Mucosa of descending colon (tissue), 3 donors: ENCODE measurements around the gene ZNG1C. TPM values are rescaled to one million over a fixed set of nuclear protein-coding genes. Genes with fewer than 3 reads are reported as not detected.
A peak's percentile ranks its signal among the peaks of the same experiment; 100 is the strongest.
"Not testable (repeated sequence)": the region's sequence is repeated elsewhere in the genome, so short reads cannot be mapped to it uniquely, and the experiment has no call there.

Experiments
- ATAC-seq: fragments of 200-7000 bp; cut with Tn5 transposase; one replicate; pipeline ENCODE4 v1.9.1; 2020; ENCODE audit warnings: mild to moderate bottlenecking, moderate library complexity
- DNase-seq, 3 donors: peaks; one replicate each; pipeline ENCODE4 v3.0.0-alpha.2; 2020
- H3K36me3 ChIP-seq: fragments of 200-600 bp; one replicate; pipeline ENCODE4 v1.8.0; 2021; ENCODE audit warnings: low read depth, mild to moderate bottlenecking
- H3K4me1 ChIP-seq: fragments of 200-600 bp; one replicate; pipeline ENCODE4 v1.8.0; 2021; ENCODE audit warnings: low read depth, mild to moderate bottlenecking
- H3K4me3 ChIP-seq: fragments of 200-600 bp; one replicate; pipeline ENCODE4 v1.8.0; 2021; ENCODE audit warnings: mild to moderate bottlenecking
- H3K9me3 ChIP-seq: fragments of 200-600 bp; one replicate; pipeline ENCODE4 v1.8.0; 2021; ENCODE audit warnings: mild to moderate bottlenecking
- CTCF ChIP-seq: fragments of 200-600 bp; IDR thresholded peaks from one replicate; pipeline ENCODE4 v1.8.0; 2022; ENCODE audit warnings: antibody characterized with exemption, mild to moderate bottlenecking
- intact Hi-C, 2 donors: fragments of 100-400 bp; cut with DNase I in 1 of 2; cut with micrococcal nuclease in 1 of 2; formaldehyde crosslinking; loops; one replicate each; pipeline versions ENCODE4 v1.11.0 to v1.11.1; 2022; cut with DNase I, micrococcal nuclease
- total RNA-seq, 3 donors: library from RNA; stranded (reverse); fragmentation: NEBNext Ultra II Directional in 2 of 3; extraction: Animal tissue kit (Norgen Biotek cat#: 25700) in 2 of 3; gene quantifications; one replicate each; pipeline versions ENCODE4 v1.2.1 to v1.2.4, GENCODE V29; 2021 to 2023
- donor health status: DM: no; HTN: no; CAD: no; lungs with moderate emphysema.
- donor health status: DM: no; HTN: no; CAD: no.
- donor health status: DM: no; HTN: yes; CAD: no.

The ZNG1C gene
- total RNA-seq, 3 donors from 2014 or later: 17.2 to 29.9 (median 21.8) TPM

GRCh38 chr9:68324518-68324917 is 82.7 kb downstream of the ZNG1C start:
- H3K9me3 ChIP-seq, H3K4me1 ChIP-seq, intact Hi-C loops, H3K4me3 ChIP-seq, H3K36me3 ChIP-seq, DNase-seq, ATAC-seq: not testable (repeated sequence)

GRCh38 chr9:68329106-68329505 is 87.3 kb downstream of the ZNG1C start:
- intact Hi-C loops, H3K4me3 ChIP-seq: not testable (repeated sequence)

DNA sequence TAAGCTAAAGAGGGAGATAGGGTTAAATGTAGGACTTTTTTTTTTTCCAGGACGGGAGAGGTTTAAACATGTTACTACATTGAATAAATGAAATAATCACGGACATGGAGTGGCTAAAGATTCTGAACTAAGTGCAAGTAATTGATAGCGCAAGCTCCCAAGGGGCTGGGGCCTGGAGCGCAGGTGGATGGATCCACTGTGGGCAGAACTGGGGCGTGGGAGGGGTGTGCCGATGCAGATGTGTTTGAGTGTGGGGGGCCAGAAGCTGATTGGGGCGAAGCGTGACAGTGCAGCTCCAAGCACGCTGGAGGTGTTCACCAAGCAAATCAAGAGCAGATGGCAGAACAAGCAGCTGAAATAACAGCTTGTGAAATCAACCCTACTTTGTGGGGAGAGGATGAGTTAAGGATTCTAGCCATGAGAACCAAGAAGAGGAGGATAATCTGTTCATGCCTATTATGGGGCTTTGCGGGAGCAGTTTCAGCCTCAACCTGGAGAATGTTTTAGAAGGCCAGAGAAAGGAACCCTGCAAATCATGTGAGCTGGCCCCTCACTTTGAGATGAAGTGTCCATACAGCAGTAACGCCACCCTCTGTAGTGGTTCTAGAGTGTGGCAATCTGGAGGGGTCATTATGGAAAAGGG is 88.9 kb downstream of the ZNG1C start:
- intact Hi-C loops, H3K4me3 ChIP-seq, H3K4me1 ChIP-seq, H3K36me3 ChIP-seq, H3K9me3 ChIP-seq, ATAC-seq, DNase-seq: not testable (repeated sequence)

More at GRCh38 chr9:68329106-68329505, 87.3 kb downstream of the ZNG1C start:
- not testable (repeated sequence) for ATAC-seq, DNase-seq, H3K36me3 ChIP-seq, H3K9me3 ChIP-seq, H3K4me1 ChIP-seq

DNA sequence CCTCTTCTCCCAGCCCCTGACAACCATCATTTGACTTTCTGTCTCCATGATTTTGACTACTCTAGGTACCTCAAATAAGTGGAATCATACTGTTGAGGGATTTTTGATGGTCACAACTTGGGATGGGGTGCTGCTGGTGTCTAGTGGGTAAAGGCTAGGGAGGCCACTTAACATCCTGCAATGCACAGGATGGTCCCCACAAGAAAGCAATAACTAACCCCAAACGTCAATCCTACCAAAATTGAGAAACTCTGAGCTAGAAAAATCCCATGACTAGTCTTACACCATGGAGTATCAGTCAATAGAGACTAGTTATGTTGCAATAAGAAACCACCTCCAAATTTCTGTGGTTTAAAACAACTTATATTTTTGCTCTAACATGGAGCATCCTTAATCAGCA is 90.3 kb downstream of the ZNG1C start:
- DNase-seq, H3K36me3 ChIP-seq, ATAC-seq, H3K4me3 ChIP-seq, H3K4me1 ChIP-seq, intact Hi-C loops, H3K9me3 ChIP-seq: not testable (repeated sequence)

GRCh38 chr9:68335935-68336334 is 94.2 kb downstream of the ZNG1C start:
- H3K36me3 ChIP-seq, ATAC-seq, DNase-seq, H3K4me1 ChIP-seq, H3K9me3 ChIP-seq, H3K4me3 ChIP-seq, intact Hi-C loops: not testable (repeated sequence)

- DNase-seq, ATAC-seq, intact Hi-C loops, H3K4me1 ChIP-seq, H3K4me3 ChIP-seq, H3K9me3 ChIP-seq, H3K36me3 ChIP-seq: not testable (repeated sequence)
Measured at GRCh38 chr9:68336639-68337339, 95.0 kb downstream of the ZNG1C start.

DNA sequence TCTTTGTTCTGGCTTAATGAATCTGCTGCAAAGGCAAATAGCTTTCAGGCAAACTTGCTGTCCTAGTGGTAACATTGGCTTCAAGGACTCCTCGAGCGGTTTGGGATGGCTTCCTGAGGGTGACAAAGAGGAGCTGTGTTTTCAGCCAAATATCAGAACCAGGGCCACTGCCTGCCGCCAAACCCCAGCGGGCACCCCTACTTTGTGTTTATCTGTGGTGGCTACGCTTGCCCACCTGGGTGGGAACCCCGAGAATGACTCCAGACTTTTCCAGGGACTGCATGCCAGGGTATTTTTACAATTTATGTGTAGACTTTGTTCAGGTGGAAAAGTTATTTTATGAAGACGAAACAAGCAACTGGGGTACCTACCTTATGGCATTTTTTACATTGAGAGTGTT is 96.2 kb downstream of the ZNG1C start:
- ATAC-seq, H3K9me3 ChIP-seq, H3K36me3 ChIP-seq, intact Hi-C loops, H3K4me1 ChIP-seq, DNase-seq, H3K4me3 ChIP-seq: not testable (repeated sequence)

DNA sequence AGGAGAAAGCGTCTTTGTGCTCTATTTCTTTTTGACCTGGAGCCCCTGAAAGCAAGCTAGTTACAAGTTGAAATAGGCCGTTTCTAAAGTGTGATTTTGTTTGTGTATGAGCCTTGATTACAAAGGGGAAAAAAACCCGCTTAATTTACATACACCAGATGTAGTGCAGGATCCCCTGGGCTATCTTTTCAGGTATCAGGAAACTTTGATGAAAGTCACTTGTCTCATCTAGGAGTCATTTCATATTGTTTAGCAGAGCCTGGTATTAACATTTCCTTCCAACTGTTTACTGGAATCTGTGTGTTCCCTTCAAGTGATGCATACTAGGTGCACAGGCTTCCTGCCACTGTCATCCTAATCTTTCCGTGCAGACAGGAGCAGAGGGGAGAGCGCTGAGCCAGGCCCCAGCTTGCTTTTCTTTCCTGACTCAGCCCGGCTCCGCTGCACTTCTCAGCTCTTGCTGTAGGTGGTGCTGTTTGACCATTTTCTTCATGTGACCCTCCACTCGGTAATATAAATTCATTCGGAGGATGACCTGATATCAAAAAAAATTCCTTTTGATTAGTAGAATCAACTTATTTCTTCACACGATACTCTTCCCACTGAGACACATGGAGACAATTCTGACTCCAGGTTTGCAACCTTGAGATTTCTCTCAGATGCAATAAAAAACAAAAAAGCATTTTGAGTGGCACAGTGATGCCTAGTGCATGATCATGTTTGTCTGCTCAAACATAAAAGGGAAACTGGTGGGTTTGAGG is 100.7 kb downstream of the ZNG1C start:
- DNase-seq, H3K4me3 ChIP-seq, H3K9me3 ChIP-seq, intact Hi-C loops, H3K36me3 ChIP-seq, H3K4me1 ChIP-seq: not testable (repeated sequence)
- ATAC-seq: peak; percentile 94
- peak; percentile 12 for TF ChIP-seq CTCF

- intact Hi-C loops, H3K9me3 ChIP-seq, H3K36me3 ChIP-seq, ATAC-seq, H3K4me3 ChIP-seq, H3K4me1 ChIP-seq, DNase-seq: not testable (repeated sequence)
Measured at GRCh38 chr9:68343242-68343641, 101.5 kb downstream of the ZNG1C start.

- H3K4me1 ChIP-seq, H3K36me3 ChIP-seq, DNase-seq, H3K4me3 ChIP-seq, H3K9me3 ChIP-seq, intact Hi-C loops, ATAC-seq: not testable (repeated sequence)
Measured at GRCh38 chr9:68343992-68344391, 102.2 kb downstream of the ZNG1C start.
